H9 (cell line): ENCODE measurements around the gene TBC1D3B. TPM values are rescaled to one million over a fixed set of nuclear protein-coding genes. Genes with fewer than 3 reads are reported as not detected.

Source experiments
- DNase-seq: peaks from one replicate; pipeline ENCODE4 v3.0.0-alpha.2; 2017
- H2AFZ ChIP-seq: one replicate; pipeline ENCODE4 v1.6.1; 2013; ENCODE audit warnings: mild to moderate bottlenecking, low read length, control low read depth, moderate library complexity
- H2AK5ac ChIP-seq: 2 replicates; pipeline ENCODE4 v1.6.1; 2013; ENCODE audit warnings: low read length, control low read depth, mixed read lengths; ENCODE audit not compliant: insufficient read length
- H2BK120ac ChIP-seq: one replicate; pipeline ENCODE4 v1.6.1; 2013; ENCODE audit warnings: low read depth, mild to moderate bottlenecking, low read length, control low read depth, inconsistent platforms; ENCODE audit not compliant: poor library complexity, severe bottlenecking
- H2BK12ac ChIP-seq: 2 replicates; pipeline ENCODE4 v1.6.1; 2013; ENCODE audit warnings: low read length, control low read depth, mixed read lengths, low read depth; ENCODE audit not compliant: insufficient read length
- H2BK15ac ChIP-seq: 2 replicates; pipeline ENCODE4 v1.6.1; 2013; ENCODE audit warnings: low read depth, low read length, control low read depth
- H2BK20ac ChIP-seq: one replicate; pipeline ENCODE4 v1.6.1; 2013; ENCODE audit warnings: low read depth, mild to moderate bottlenecking, low read length, control low read depth, inconsistent platforms; ENCODE audit not compliant: poor library complexity, severe bottlenecking
- H2BK5ac ChIP-seq: 2 replicates; pipeline ENCODE4 v1.6.1; 2013; ENCODE audit warnings: low read length, control low read depth, mixed read lengths; ENCODE audit not compliant: insufficient read length
- H3K14ac ChIP-seq: 2 replicates; pipeline ENCODE4 v1.6.1; 2013; ENCODE audit warnings: low read length, control low read depth; ENCODE audit not compliant: insufficient read depth
- H3K18ac ChIP-seq: 2 replicates; pipeline ENCODE4 v1.6.1; 2013; ENCODE audit warnings: low read depth, mild to moderate bottlenecking, mixed read lengths, low read length, control low read depth; ENCODE audit not compliant: insufficient read length
- H3K23ac ChIP-seq: 2 replicates; pipeline ENCODE4 v1.6.1; 2013; ENCODE audit warnings: low read length, control low read depth, mixed read lengths, low read depth; ENCODE audit not compliant: insufficient read length
- H3K23me2 ChIP-seq: 2 replicates; pipeline ENCODE4 v1.6.1; 2013; ENCODE audit warnings: low read depth, mild to moderate bottlenecking, mixed read lengths, low read length, control low read depth; ENCODE audit not compliant: insufficient read length, poor library complexity, severe bottlenecking
- H3K27ac ChIP-seq: 2 replicates; pipeline ENCODE4 v1.5.1; 2013; ENCODE audit warnings: low read length, control low read depth, mixed read lengths, low read depth; ENCODE audit not compliant: insufficient read length
- H3K27me3 ChIP-seq: 2 replicates; pipeline ENCODE4 v1.6.1; 2013; ENCODE audit warnings: low read length, control low read depth, inconsistent platforms; ENCODE audit not compliant: insufficient read depth
- H3K4ac ChIP-seq: 2 replicates; pipeline ENCODE4 v1.6.1; 2013; ENCODE audit warnings: low read depth, mild to moderate bottlenecking, control low read depth, inconsistent platforms, low read length, moderate library complexity
- H3K4me1 ChIP-seq: 2 replicates; pipeline ENCODE4 v1.6.1; 2013; ENCODE audit warnings: low read length, control low read depth, inconsistent platforms; ENCODE audit not compliant: insufficient read depth
- H3K4me2 ChIP-seq: 2 replicates; pipeline ENCODE4 v1.6.1; 2013; ENCODE audit warnings: low read length, control low read depth, mixed read lengths; ENCODE audit not compliant: insufficient read length, insufficient read depth
- H3K56ac ChIP-seq: 2 replicates; pipeline ENCODE4 v1.6.1; 2013; ENCODE audit warnings: low read depth, mild to moderate bottlenecking, mixed read lengths, low read length, control low read depth; ENCODE audit not compliant: insufficient read length
- H3K79me1 ChIP-seq: 2 replicates; pipeline ENCODE4 v1.6.1; 2013; ENCODE audit warnings: low read depth, mild to moderate bottlenecking, moderate library complexity, low read length, control low read depth, inconsistent platforms; ENCODE audit not compliant: insufficient read depth, poor library complexity, severe bottlenecking
- H3K79me2 ChIP-seq: 2 replicates; pipeline ENCODE4 v1.6.1; 2013; ENCODE audit warnings: low read length, control low read depth, inconsistent platforms; ENCODE audit not compliant: insufficient read depth
- H3K9ac ChIP-seq: 2 replicates; pipeline ENCODE4 v1.6.1; 2013; ENCODE audit warnings: low read length, control low read depth, mixed read lengths; ENCODE audit not compliant: insufficient read length; ENCODE audit errors: extremely low read depth
- H3K9me3 ChIP-seq: one replicate; pipeline ENCODE4 v1.6.1; 2013; ENCODE audit warnings: low read depth, low read length, inconsistent platforms; ENCODE audit not compliant: control insufficient read depth
- H3T11ph ChIP-seq: one replicate; pipeline ENCODE4 v1.6.1; 2013; ENCODE audit warnings: mild to moderate bottlenecking, low read length, control low read depth, inconsistent platforms
- H4K20me1 ChIP-seq: one replicate; pipeline ENCODE4 v1.6.1; 2013; ENCODE audit not compliant: control insufficient read depth, insufficient read length, insufficient read depth
- H4K5ac ChIP-seq: 2 replicates; pipeline ENCODE4 v1.6.1; 2013; ENCODE audit warnings: low read depth, mild to moderate bottlenecking, mixed read lengths, low read length, control low read depth; ENCODE audit not compliant: insufficient read length
- H4K8ac ChIP-seq: replicated peaks from 2 replicates; pipeline ENCODE4 v1.6.1; 2013; ENCODE audit warnings: low read length, control low read depth, mixed read lengths, low read depth; ENCODE audit not compliant: insufficient read length
- H4K91ac ChIP-seq: 2 replicates; pipeline ENCODE4 v1.6.1; 2013; ENCODE audit warnings: low read depth, mild to moderate bottlenecking, moderate library complexity, mixed read lengths, low read length, control low read depth; ENCODE audit not compliant: insufficient read length
- H3K27ac Mint-ChIP-seq, 3 experiments: 2 replicates in 2 of 3; 3 replicates in 1 of 3; pipeline ENCODE4 v1.8.0; 2020 to 2021; ENCODE audit warnings: mixed read lengths in 3 of 3, mild to moderate bottlenecking in 1 of 3, moderate library complexity in 1 of 3
- H3K27me3 Mint-ChIP-seq: 2 replicates; pipeline ENCODE4 v1.8.0; 2021; ENCODE audit warnings: low read depth, mild to moderate bottlenecking, moderate library complexity, mixed read lengths
- H3K36me3 Mint-ChIP-seq, 3 experiments: 2 replicates in 2 of 3; 3 replicates in 1 of 3; pipeline ENCODE4 v1.8.0; 2020 to 2021; ENCODE audit warnings: low read depth in 3 of 3, mixed read lengths in 3 of 3; ENCODE audit not compliant: insufficient read depth in 1 of 3
- H3K4me1 Mint-ChIP-seq, 2 experiments: 2 replicates each; pipeline ENCODE4 v1.8.0; 2020; ENCODE audit warnings: mixed read lengths in 2 of 2
- H3K4me3 Mint-ChIP-seq, 2 experiments: 2 replicates in 1 of 2; 3 replicates in 1 of 2; pipeline ENCODE4 v1.8.0; 2020 to 2021; ENCODE audit warnings: mild to moderate bottlenecking in 2 of 2, mixed read lengths in 2 of 2, moderate library complexity in 1 of 2
- H3K9me3 Mint-ChIP-seq, 2 experiments: 2 replicates in 1 of 2; 3 replicates in 1 of 2; pipeline ENCODE4 v1.8.0; 2020; ENCODE audit warnings: mild to moderate bottlenecking in 2 of 2, mixed read lengths in 2 of 2, moderate library complexity in 1 of 2
- WGBS: extraction: QIAGEN DNeasy Blood & Tissue Kit; methylation state at CpG from one replicate; pipeline ENCODE4 v1.1.7; 2013; ENCODE audit warnings: missing lambda C conversion rate, low lambda C conversion rate, mixed read lengths; ENCODE audit not compliant: insufficient read length; ENCODE audit errors: extremely low coverage; 5-methylcytosine and 5-hydroxymethylcytosine counted together
- total RNA-seq: library from RNA; stranded (reverse); gene quantifications from 2 replicates; pipeline ENCODE4 v1.2.1, GENCODE V29; 2021
- TF ChIP-seq, protein P1 (sequence below): fragments of 200-600 bp; sonication (generic); conservative IDR thresholded peaks from 3 replicates; pipeline ENCODE4 v1.8.0; 2021; ENCODE audit warnings: antibody characterized with exemption, mild to moderate bottlenecking

The TBC1D3B gene
- total RNA-seq, 1 experiment from 2014 or later = 8.8 TPM

DNA sequence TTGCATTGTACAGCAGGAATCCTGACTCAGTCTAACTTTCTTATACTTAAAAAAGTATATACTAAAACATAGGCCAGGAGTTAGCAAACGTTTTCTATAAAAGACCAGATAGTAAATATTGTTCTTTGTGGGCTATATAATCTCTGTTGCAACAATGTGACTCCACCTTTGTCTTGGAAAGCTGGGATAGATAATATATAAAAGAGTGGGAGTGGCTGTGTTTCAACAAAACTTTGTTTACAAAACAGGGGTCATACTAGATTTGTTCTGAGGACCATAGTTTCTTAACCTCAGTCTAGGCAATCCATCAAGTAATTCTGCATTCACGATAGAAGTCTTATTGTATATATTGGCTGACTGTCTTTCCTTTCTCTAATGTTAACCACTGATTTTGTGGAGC, 9.0 kb upstream of the TBC1D3B start:
- Histone ChIP-seq H2BK12ac (no peak overlapping the region), H3K56ac (no peak overlapping the region), H3K79me1 (no peaks in the 10 kb centered on the region), H3K4ac (no peak overlapping the region), H3K9ac (no peak overlapping the region), H3K23me2 (peaks cover 15% of the 10 kb centered on the region), H3K4me2 (no peak overlapping the region), H3K79me2 (no peaks in the 10 kb centered on the region), H4K20me1 (no peaks in the 10 kb centered on the region), H2AK5ac (no peak overlapping the region), H2BK120ac (no peak overlapping the region), H3K27ac (no peak overlapping the region), H4K5ac (no peak overlapping the region), H2BK20ac (no peak overlapping the region), H2BK15ac (no peak overlapping the region), H2AFZ (no peak overlapping the region), H3K23ac (no peak overlapping the region), H3K18ac (no peak overlapping the region), H3T11ph (no peak overlapping the region), H4K91ac (no peak overlapping the region), H2BK5ac (no peak overlapping the region), H4K8ac (no peak overlapping the region), H3K14ac (no peak overlapping the region), H3K4me1 (no peaks in the 10 kb centered on the region; the same call in 1 of the 2 replicates), H3K27me3 (peaks cover 9% of the 10 kb centered on the region; the same call in 1 of the 2 replicates), H3K9me3 (no peaks in the 10 kb centered on the region)
- H3K4me1 Mint-ChIP-seq = peaks cover 4 to 9% of the 10 kb centered on the region in 2 experiments
- H3K27ac Mint-ChIP-seq = no peak overlapping the region
- peaks cover 0 to 3% (median 0%) of the 10 kb centered on the region in 3 experiments; a peak in 2 of 7 replicates for H3K36me3 Mint-ChIP-seq
- H3K9me3 Mint-ChIP-seq = no peaks in the 10 kb centered on the region
- TF ChIP-seq, protein P1, sequence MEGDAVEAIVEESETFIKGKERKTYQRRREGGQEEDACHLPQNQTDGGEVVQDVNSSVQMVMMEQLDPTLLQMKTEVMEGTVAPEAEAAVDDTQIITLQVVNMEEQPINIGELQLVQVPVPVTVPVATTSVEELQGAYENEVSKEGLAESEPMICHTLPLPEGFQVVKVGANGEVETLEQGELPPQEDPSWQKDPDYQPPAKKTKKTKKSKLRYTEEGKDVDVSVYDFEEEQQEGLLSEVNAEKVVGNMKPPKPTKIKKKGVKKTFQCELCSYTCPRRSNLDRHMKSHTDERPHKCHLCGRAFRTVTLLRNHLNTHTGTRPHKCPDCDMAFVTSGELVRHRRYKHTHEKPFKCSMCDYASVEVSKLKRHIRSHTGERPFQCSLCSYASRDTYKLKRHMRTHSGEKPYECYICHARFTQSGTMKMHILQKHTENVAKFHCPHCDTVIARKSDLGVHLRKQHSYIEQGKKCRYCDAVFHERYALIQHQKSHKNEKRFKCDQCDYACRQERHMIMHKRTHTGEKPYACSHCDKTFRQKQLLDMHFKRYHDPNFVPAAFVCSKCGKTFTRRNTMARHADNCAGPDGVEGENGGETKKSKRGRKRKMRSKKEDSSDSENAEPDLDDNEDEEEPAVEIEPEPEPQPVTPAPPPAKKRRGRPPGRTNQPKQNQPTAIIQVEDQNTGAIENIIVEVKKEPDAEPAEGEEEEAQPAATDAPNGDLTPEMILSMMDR = no peak
- H3K27me3 Mint-ChIP-seq = peaks cover 40% of the 10 kb centered on the region
- DNase-seq = no peak
- WGBS = no CpG with 5 or more reads among the region's 2 CpGs
- no peak overlapping the region for H3K4me3 Mint-ChIP-seq
